PC-3 (cell line): Measurements from ENCODE around the gene SDK1. TPM values are rescaled to one million over a fixed set of nuclear protein-coding genes. Genes with fewer than 3 reads are reported as not detected.
A peak's percentile ranks its signal among the peaks of the same experiment; 100 is the strongest.

Experiments
- ATAC-seq: fragments of 200-7000 bp; cut with Tn5 transposase; 2 replicates; pipeline ENCODE4 v1.9.1; 2020; ENCODE audit warnings: mild to moderate bottlenecking, moderate library complexity
- BruUV-seq: library from RNA; stranded (reverse); fragments of 400-500 nt; replicated peaks from 2 replicates; lab custom pipeline; 2021; lab: Mats Ljungman, UMichigan
- CTCF ChIA-PET: fragments of 300-600 bp; sonication (Branson Sonifier 250); formaldehyde crosslinking; loops from one replicate; lab custom pipeline; 2022; ENCODE audit warnings: antibody characterized with exemption; lab: Charles Lee
- POLR2A ChIA-PET: fragments of 300-600 bp; sonication (Branson Sonifier 250); formaldehyde crosslinking; loops from one replicate; lab custom pipeline; 2022; ENCODE audit warnings: antibody characterized with exemption; ENCODE audit not compliant: unreplicated experiment; lab: Charles Lee
- DNase-seq: peaks from one replicate; pipeline ENCODE4 v3.0.0-alpha.2; 2015
- H2AFZ ChIP-seq: fragments of 300-600 bp; sonication (generic); 2 replicates; pipeline ENCODE4 v1.6.0; 2016; ENCODE audit warnings: antibody characterized with exemption, low read length
- H3F3A ChIP-seq: fragments of 300-600 bp; sonication (generic); one replicate; pipeline ENCODE4 v1.6.0; 2017; ENCODE audit warnings: antibody characterized with exemption, low read length, control low read depth, mild to moderate bottlenecking; ENCODE audit not compliant: unreplicated experiment
- H3K27ac ChIP-seq: fragments of 300-600 bp; sonication (generic); 2 replicates; pipeline ENCODE4 v1.5.1; 2016; ENCODE audit warnings: mild to moderate bottlenecking, low read length
- H3K27me3 ChIP-seq: fragments of 300-600 bp; sonication (generic); 2 replicates; pipeline ENCODE4 v1.6.1; 2016; ENCODE audit warnings: low read length, mixed read lengths
- H3K36me3 ChIP-seq: fragments of 300-600 bp; sonication (generic); 2 replicates; pipeline ENCODE4 v1.6.1; 2016; ENCODE audit warnings: low read depth, mixed run types, low read length, mixed read lengths
- H3K4me1 ChIP-seq: fragments of 300-600 bp; sonication (generic); 2 replicates; pipeline ENCODE4 v1.5.1; 2016; ENCODE audit warnings: low read length; ENCODE audit not compliant: insufficient read depth
- H3K4me2 ChIP-seq: fragments of 300-600 bp; sonication (generic); 2 replicates; pipeline ENCODE4 v1.6.0; 2016; ENCODE audit warnings: low read length
- H3K4me3 ChIP-seq: fragments of 300-600 bp; sonication (generic); 2 replicates; pipeline ENCODE4 v1.5.1; 2016; ENCODE audit warnings: mild to moderate bottlenecking, low read length, mixed read lengths
- H3K79me2 ChIP-seq: fragments of 300-600 bp; sonication (generic); 2 replicates; pipeline ENCODE4 v1.6.1; 2017; ENCODE audit warnings: low read length, mixed read lengths
- H3K9ac ChIP-seq: fragments of 300-600 bp; sonication (generic); 2 replicates; pipeline ENCODE4 v1.6.0; 2016; ENCODE audit warnings: mild to moderate bottlenecking, low read length
- H3K9me2 ChIP-seq: fragments of 300-600 bp; sonication (generic); replicated peaks from 2 replicates; pipeline ENCODE4 v1.6.1; 2016; ENCODE audit warnings: mixed run types, low read length, mixed read lengths
- H3K9me3 ChIP-seq: fragments of 300-600 bp; sonication (generic); 2 replicates; pipeline ENCODE4 v1.6.1; 2016; ENCODE audit warnings: low read length, mixed read lengths
- H4K20me1 ChIP-seq: fragments of 300-600 bp; sonication (generic); 2 replicates; pipeline ENCODE4 v1.6.1; 2016; ENCODE audit warnings: low read length, mixed read lengths
- CTCF ChIP-seq: fragments of 300-600 bp; sonication (generic); conservative IDR thresholded peaks from 2 replicates; pipeline ENCODE4 v1.5.1; 2017; ENCODE audit warnings: antibody characterized with exemption, low read depth, mild to moderate bottlenecking, low read length
- EZH2 ChIP-seq: fragments of 300-600 bp; sonication (generic); IDR thresholded peaks from one replicate; pipeline ENCODE4 v1.6.1; 2017; ENCODE audit warnings: antibody characterized with exemption, mild to moderate bottlenecking, low read length; ENCODE audit not compliant: unreplicated experiment
- EZH2phosphoT487 ChIP-seq: fragments of 300-600 bp; sonication (generic); IDR thresholded peaks from 2 replicates; pipeline ENCODE4 v1.6.1; 2018; ENCODE audit warnings: mild to moderate bottlenecking, antibody characterized with exemption, low read length, borderline replicate concordance
- intact Hi-C: fragments of 100-400 bp; cut with micrococcal nuclease; formaldehyde crosslinking; loops from 2 replicates; pipeline ENCODE4 v1.9.0; 2023
- total RNA-seq: library from RNA; depleted of rRNA; stranded (reverse); fragments of >200 nt; gene quantifications from 2 replicates; pipeline ENCODE4 v1.2.3, GENCODE V29; 2014

The SDK1 gene
- total RNA-seq, 1 experiment from 2014 or later: 2.8 TPM

DNA sequence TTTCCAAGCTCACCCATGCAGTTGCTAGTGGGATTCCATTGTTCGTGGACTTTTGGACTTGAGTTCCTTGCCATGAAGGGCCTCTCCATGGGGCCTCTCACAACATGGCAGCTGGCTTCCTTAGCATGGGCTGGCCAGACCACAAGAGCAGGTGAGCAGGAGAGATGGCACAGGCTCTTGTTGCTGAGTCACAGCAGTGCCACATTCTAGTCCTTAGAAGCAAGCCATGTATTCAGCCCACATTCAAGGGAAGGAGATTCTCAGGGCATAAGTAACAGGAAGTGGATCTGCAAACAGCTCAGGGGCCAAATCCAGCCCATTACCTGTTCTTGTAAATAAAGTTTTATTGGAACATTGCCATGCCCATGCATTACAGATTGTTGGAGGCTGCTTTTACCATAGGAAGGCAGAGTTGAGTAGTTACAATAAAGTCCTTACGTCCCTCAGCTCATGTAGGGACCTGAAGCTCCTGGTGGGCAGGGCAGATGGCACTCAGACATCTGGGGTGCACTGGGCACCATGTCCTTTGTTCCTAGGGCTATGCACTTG, 899.6 kb downstream of the SDK1 start:
- ATAC-seq: no peak
- no peak overlapping the region for H3K9ac ChIP-seq
- DNase-seq: peak; percentile 19

GRCh38 chr7:4201566-4201965, 900.5 kb downstream of the SDK1 start:
- ChIA-PET CTCF (no interaction called here), POLR2A (no interaction called here)
- Histone ChIP-seq H3K4me1 (no peaks in the 10 kb centered on the region), H3K79me2 (no peaks in the 10 kb centered on the region), H3K27me3 (no peaks in the 10 kb centered on the region), H4K20me1 (no peaks in the 10 kb centered on the region), H3K36me3 (no peaks in the 10 kb centered on the region), H3K9me2 (no peaks in the 10 kb centered on the region), H3F3A (no peaks in the 10 kb centered on the region), H2AFZ (no peak overlapping the region), H3K9ac (no peak overlapping the region), H3K4me2 (no peak overlapping the region), H3K4me3 (no peak overlapping the region), H3K27ac (no peak overlapping the region), H3K9me3 (no peaks in the 10 kb centered on the region)
- no TSS peak for BruUV-seq
- TF ChIP-seq CTCF (no peak), EZH2 (no peak), EZH2phosphoT487 (no peak)
- intact Hi-C loops: no loop called here
- ATAC-seq (no peak), DNase-seq (no peak)

More for the DNA sequence above, 899.6 kb downstream of the SDK1 start:
- Histone ChIP-seq H3K36me3 (no peaks in the 10 kb centered on the region), H3K9me2 (no peaks in the 10 kb centered on the region), H2AFZ (no peak overlapping the region), H3F3A (no peaks in the 10 kb centered on the region), H3K9me3 (no peaks in the 10 kb centered on the region), H3K27me3 (no peaks in the 10 kb centered on the region), H4K20me1 (no peaks in the 10 kb centered on the region), H3K4me1 (no peaks in the 10 kb centered on the region), H3K79me2 (no peaks in the 10 kb centered on the region), H3K4me3 (no peak overlapping the region), H3K4me2 (no peak overlapping the region), H3K27ac (no peak overlapping the region)
- TF ChIP-seq EZH2 (no peak), EZH2phosphoT487 (no peak), CTCF (no peak)
- intact Hi-C loops: no loop called here
- BruUV-seq: no TSS peak
- ChIA-PET POLR2A (no interaction called here), CTCF (no interaction called here)

GRCh38 chr7:4202154-4202736, 901.2 kb downstream of the SDK1 start:
- Histone ChIP-seq H3K9me3 (no peaks in the 10 kb centered on the region), H3K36me3 (no peaks in the 10 kb centered on the region), H3K4me2 (no peak overlapping the region), H3K9me2 (no peaks in the 10 kb centered on the region), H3K27ac (no peak overlapping the region), H2AFZ (no peak overlapping the region), H3K79me2 (no peaks in the 10 kb centered on the region), H3K4me1 (no peaks in the 10 kb centered on the region), H3F3A (no peaks in the 10 kb centered on the region), H3K9ac (no peak overlapping the region), H3K4me3 (no peak overlapping the region), H4K20me1 (no peaks in the 10 kb centered on the region), H3K27me3 (no peaks in the 10 kb centered on the region)
- intact Hi-C loops: no loop called here
- DNase-seq: no peak
- CTCF ChIA-PET: no interaction called here
- no peak for ATAC-seq
- BruUV-seq: no TSS peak
- POLR2A ChIA-PET: no interaction called here
- no peak for TF ChIP-seq EZH2
- no peak for TF ChIP-seq EZH2phosphoT487
- TF ChIP-seq CTCF: no peak
